Neural progenitor cell (in vitro differentiated cells): Measurements from ENCODE around the gene NCAPD3. TPM values are rescaled to one million over a fixed set of nuclear protein-coding genes. Genes with fewer than 3 reads are reported as not detected.

Experiments used
- DNase-seq: peaks from one replicate; pipeline ENCODE4 v3.0.0-alpha.2; 2016; ENCODE audit warnings: low spot score
- H2AFZ ChIP-seq: fragments of 200-600 bp; sonication (generic); replicated peaks from 2 replicates; pipeline ENCODE4 v1.6.1; 2016; ENCODE audit warnings: antibody characterized with exemption
- H3F3A ChIP-seq: fragments of 200-600 bp; sonication (generic); 2 replicates; pipeline ENCODE4 v1.6.1; 2016; ENCODE audit warnings: antibody characterized with exemption, low read depth
- H3K27ac ChIP-seq: fragments of 200-600 bp; sonication (generic); 2 replicates; pipeline ENCODE4 v1.5.1; 2016; ENCODE audit warnings: mild to moderate bottlenecking
- H3K27me3 ChIP-seq: fragments of 200-600 bp; sonication (generic); 2 replicates; pipeline ENCODE4 v1.6.1; 2016; ENCODE audit warnings: mild to moderate bottlenecking, moderate library complexity
- H3K36me3 ChIP-seq: fragments of 200-600 bp; sonication (generic); 2 replicates; pipeline ENCODE4 v1.5.1; 2016
- H3K4me1 ChIP-seq: fragments of 200-600 bp; sonication (generic); 2 replicates; pipeline ENCODE4 v1.6.1; 2016; ENCODE audit warnings: mixed run types
- H3K4me2 ChIP-seq: fragments of 200-600 bp; sonication (generic); 2 replicates; pipeline ENCODE4 v1.6.1; 2016
- H3K4me3 ChIP-seq: fragments of 200-600 bp; sonication (generic); 2 replicates; pipeline ENCODE4 v1.5.1; 2016
- H3K79me2 ChIP-seq: fragments of 200-600 bp; sonication (generic); 2 replicates; pipeline ENCODE4 v1.6.1; 2016; ENCODE audit warnings: low read depth
- H3K9ac ChIP-seq: fragments of 200-600 bp; sonication (generic); 2 replicates; pipeline ENCODE4 v1.6.1; 2016
- H3K9me3 ChIP-seq: fragments of 200-600 bp; sonication (generic); 2 replicates; pipeline ENCODE4 v1.5.1; 2016; ENCODE audit warnings: low read depth
- H4K20me1 ChIP-seq: fragments of 200-600 bp; sonication (generic); 2 replicates; pipeline ENCODE4 v1.6.1; 2016; ENCODE audit warnings: low read depth
- H3K27ac Mint-ChIP-seq: 3 replicates; pipeline ENCODE4 v1.8.0; 2021; ENCODE audit warnings: mixed read lengths
- H3K27me3 Mint-ChIP-seq: 2 replicates; pipeline ENCODE4 v1.8.0; 2022; ENCODE audit warnings: low read depth, mild to moderate bottlenecking, inconsistent platforms, moderate library complexity, mixed read lengths; ENCODE audit not compliant: insufficient read depth
- H3K36me3 Mint-ChIP-seq: 3 replicates; pipeline ENCODE4 v1.8.0; 2021; ENCODE audit warnings: mixed read lengths
- H3K4me1 Mint-ChIP-seq: 3 replicates; pipeline ENCODE4 v1.8.0; 2021; ENCODE audit warnings: mixed read lengths
- H3K4me3 Mint-ChIP-seq: 3 replicates; pipeline ENCODE4 v1.8.0; 2021; ENCODE audit warnings: mild to moderate bottlenecking, moderate library complexity, mixed read lengths
- H3K9me3 Mint-ChIP-seq: 3 replicates; pipeline ENCODE4 v1.8.0; 2020; ENCODE audit warnings: mixed read lengths
- CTCF ChIP-seq: fragments of 200-600 bp; sonication (generic); IDR thresholded peaks from 2 replicates; pipeline ENCODE4 v1.5.1; 2017; ENCODE audit warnings: antibody characterized with exemption, mild to moderate bottlenecking
- EZH2 ChIP-seq: fragments of 200-600 bp; sonication (generic); IDR thresholded peaks from 2 replicates; pipeline ENCODE4 v1.6.1; 2017; ENCODE audit warnings: antibody characterized with exemption, mild to moderate bottlenecking, moderate library complexity
- EZH2phosphoT487 ChIP-seq: fragments of 200-600 bp; sonication (generic); IDR thresholded peaks from 2 replicates; pipeline ENCODE4 v1.6.1; 2017; ENCODE audit warnings: antibody characterized with exemption
- total RNA-seq: library from RNA; depleted of rRNA; stranded (reverse); fragments of >200 nt; gene quantifications from 2 replicates; pipeline ENCODE4 v1.2.3, GENCODE V29; 2015; ENCODE audit warnings: low replicate concordance

Gene NCAPD3
- total RNA-seq, 1 donor from 2014 or later = 41.0 TPM

GRCh38 chr11:134267966-134268365 is 44.2 kb upstream of the NCAPD3 start:
- no peaks in the 10 kb centered on the region for H3K9me3 ChIP-seq
- Mint-ChIP-seq H3K4me3 (no peak overlapping the region), H3K4me1 (peaks cover 28% of the 10 kb centered on the region), H3K27ac (no peak overlapping the region), H3K27me3 (peaks cover 14% of the 10 kb centered on the region), H3K36me3 (peaks cover 6% of the 10 kb centered on the region), H3K9me3 (no peaks in the 10 kb centered on the region)
- H3K27me3 ChIP-seq = peaks cover 31% of the 10 kb centered on the region
- DNase-seq = no peak
- H3K9ac ChIP-seq = no peak overlapping the region
- H3K4me2 ChIP-seq = no peak overlapping the region
- peaks cover 6% of the 10 kb centered on the region for H3K4me1 ChIP-seq
- H3K79me2 ChIP-seq = no peaks in the 10 kb centered on the region
- no peak overlapping the region for H3K27ac ChIP-seq
- no peak overlapping the region for H3K4me3 ChIP-seq
- peak overlapping the region; percentile 45 for H2AFZ ChIP-seq
- no peaks in the 10 kb centered on the region for H3K36me3 ChIP-seq
- no peak for TF ChIP-seq EZH2phosphoT487
- H4K20me1 ChIP-seq = peaks cover 2% of the 10 kb centered on the region
- H3F3A ChIP-seq = no peaks in the 10 kb centered on the region

- Histone ChIP-seq H3K27ac (no peak overlapping the region), H3K4me2 (no peak overlapping the region), H3K9me3 (no peaks in the 10 kb centered on the region), H3F3A (no peaks in the 10 kb centered on the region), H3K4me1 (peaks cover 6% of the 10 kb centered on the region), H3K4me3 (no peak overlapping the region), H3K79me2 (no peaks in the 10 kb centered on the region), H3K36me3 (no peaks in the 10 kb centered on the region), H2AFZ (peak overlapping the region; percentile 45), H3K27me3 (peaks cover 26% of the 10 kb centered on the region), H4K20me1 (no peaks in the 10 kb centered on the region), H3K9ac (no peak overlapping the region)
- Mint-ChIP-seq H3K36me3 (peaks cover 6% of the 10 kb centered on the region), H3K27ac (no peak overlapping the region), H3K27me3 (peaks cover 12% of the 10 kb centered on the region), H3K4me1 (peaks cover 23% of the 10 kb centered on the region), H3K9me3 (no peaks in the 10 kb centered on the region), H3K4me3 (no peak overlapping the region)
- no peak for TF ChIP-seq EZH2
- TF ChIP-seq CTCF = no peak
- TF ChIP-seq EZH2phosphoT487 = no peak
- no peak for DNase-seq
These were observed 43.7 kb upstream of the NCAPD3 start for GRCh38 chr11:134267461-134267860.

- H3K4me1 ChIP-seq = peaks cover 6% of the 10 kb centered on the region
- TF ChIP-seq EZH2phosphoT487 = no peak
- TF ChIP-seq EZH2 = no peak
- no peak for TF ChIP-seq CTCF
- H3K27ac ChIP-seq = no peak overlapping the region
- no peak for DNase-seq
- H3K36me3 ChIP-seq = no peaks in the 10 kb centered on the region
- Mint-ChIP-seq H3K4me1 (peaks cover 20% of the 10 kb centered on the region), H3K4me3 (no peak overlapping the region), H3K27ac (no peak overlapping the region), H3K9me3 (no peaks in the 10 kb centered on the region), H3K36me3 (peaks cover 6% of the 10 kb centered on the region), H3K27me3 (peaks cover 7% of the 10 kb centered on the region)
- no peak overlapping the region for H2AFZ ChIP-seq
- H3F3A ChIP-seq = no peaks in the 10 kb centered on the region
- peaks cover 20% of the 10 kb centered on the region for H3K27me3 ChIP-seq
- H3K9ac ChIP-seq = no peak overlapping the region
- no peaks in the 10 kb centered on the region for H3K9me3 ChIP-seq
- no peak overlapping the region for H3K4me2 ChIP-seq
- no peaks in the 10 kb centered on the region for H4K20me1 ChIP-seq
- no peak overlapping the region for H3K4me3 ChIP-seq
- H3K79me2 ChIP-seq = no peaks in the 10 kb centered on the region
These were observed 43.1 kb upstream of the NCAPD3 start for GRCh38 chr11:134266841-134267251.

GRCh38 chr11:134266440-134266839 is 42.7 kb upstream of the NCAPD3 start:
- H3K27me3 ChIP-seq = peaks cover 16% of the 10 kb centered on the region
- Mint-ChIP-seq H3K4me3 (no peak overlapping the region), H3K27me3 (peaks cover 7% of the 10 kb centered on the region), H3K4me1 (peaks cover 18% of the 10 kb centered on the region), H3K36me3 (peaks cover 6% of the 10 kb centered on the region), H3K9me3 (no peaks in the 10 kb centered on the region), H3K27ac (no peak overlapping the region)
- peaks cover 6% of the 10 kb centered on the region for H3K4me1 ChIP-seq
- H3K9ac ChIP-seq = no peak overlapping the region
- no peak overlapping the region for H3K4me2 ChIP-seq
- no peak for TF ChIP-seq CTCF
- no peak for TF ChIP-seq EZH2
- no peak for TF ChIP-seq EZH2phosphoT487
- H4K20me1 ChIP-seq = no peaks in the 10 kb centered on the region
- H3K9me3 ChIP-seq = no peaks in the 10 kb centered on the region
- no peak overlapping the region for H3K4me3 ChIP-seq
- no peaks in the 10 kb centered on the region for H3K36me3 ChIP-seq
- H3F3A ChIP-seq = no peaks in the 10 kb centered on the region
- H2AFZ ChIP-seq = no peak overlapping the region
- no peaks in the 10 kb centered on the region for H3K79me2 ChIP-seq
- no peak overlapping the region for H3K27ac ChIP-seq
- DNase-seq = no peak
